ENCODE results near the gene IFNE.

DNA sequence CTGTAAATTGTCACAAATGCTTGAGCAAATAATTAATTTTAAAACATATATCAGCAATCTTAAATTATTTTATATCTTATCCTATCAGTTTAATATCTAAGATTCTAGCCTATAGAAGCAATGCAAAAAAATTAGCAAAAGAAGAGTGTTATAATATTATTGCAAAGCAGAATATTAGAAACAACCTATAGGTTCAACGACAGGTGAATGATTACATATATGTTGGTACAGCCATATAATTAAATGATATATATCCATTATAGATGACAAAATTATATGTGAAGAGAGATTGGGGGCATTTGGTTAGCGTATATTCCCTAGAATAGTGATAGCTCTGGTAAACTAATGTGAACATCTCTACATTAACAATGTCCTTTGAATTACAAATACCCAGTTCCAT, at the start of gene IFNE:
- TF ChIP-seq GATA3 (IDR thresholded peaks at IDR 0.05; ENCODE audit: low read depth, low read length) (no peak), GATA2 (IDR thresholded peaks at IDR 0.05; ENCODE audit: low read depth, low read length) (no peak)

All from SH-SY5Y (cell line).